ENCODE measurements around the gene CHAF1B. TPM values are rescaled to one million over a fixed set of nuclear protein-coding genes. Genes with fewer than 3 reads are reported as not detected.

Gene CHAF1B
- total RNA-seq, 2 donors from 2014 or later: 4.2 to 4.9 TPM

DNA sequence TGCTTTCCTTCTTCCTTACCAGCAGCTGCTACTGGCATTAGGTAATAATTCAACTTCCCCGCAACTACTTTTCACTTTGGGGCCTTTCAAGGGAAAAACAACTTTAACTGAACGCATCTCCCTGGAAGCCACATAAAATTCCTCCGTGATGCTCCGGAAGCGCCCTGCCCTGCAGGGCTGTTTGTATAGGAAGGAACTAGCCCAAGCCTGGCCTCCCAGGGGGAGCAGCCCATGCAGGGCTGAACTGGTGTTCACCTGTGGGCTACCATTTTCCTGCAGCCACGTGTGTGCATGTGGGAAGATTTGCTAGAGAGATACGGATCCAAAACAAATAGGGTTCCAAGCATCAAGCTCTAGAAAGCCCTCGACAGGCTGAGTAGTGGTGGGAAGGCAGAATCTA, 80.3 kb downstream of the CHAF1B start:
- 43% methylated on average over 8 of the region's 8 CpGs for WGBS
- intact Hi-C loops (cut with DNase I): no loop called here
- H3K4me3 ChIP-seq: no peak overlapping the region
- TF ChIP-seq POLR2A (IDR thresholded peaks at IDR 0.05): no peak
- TF ChIP-seq, protein P1, sequence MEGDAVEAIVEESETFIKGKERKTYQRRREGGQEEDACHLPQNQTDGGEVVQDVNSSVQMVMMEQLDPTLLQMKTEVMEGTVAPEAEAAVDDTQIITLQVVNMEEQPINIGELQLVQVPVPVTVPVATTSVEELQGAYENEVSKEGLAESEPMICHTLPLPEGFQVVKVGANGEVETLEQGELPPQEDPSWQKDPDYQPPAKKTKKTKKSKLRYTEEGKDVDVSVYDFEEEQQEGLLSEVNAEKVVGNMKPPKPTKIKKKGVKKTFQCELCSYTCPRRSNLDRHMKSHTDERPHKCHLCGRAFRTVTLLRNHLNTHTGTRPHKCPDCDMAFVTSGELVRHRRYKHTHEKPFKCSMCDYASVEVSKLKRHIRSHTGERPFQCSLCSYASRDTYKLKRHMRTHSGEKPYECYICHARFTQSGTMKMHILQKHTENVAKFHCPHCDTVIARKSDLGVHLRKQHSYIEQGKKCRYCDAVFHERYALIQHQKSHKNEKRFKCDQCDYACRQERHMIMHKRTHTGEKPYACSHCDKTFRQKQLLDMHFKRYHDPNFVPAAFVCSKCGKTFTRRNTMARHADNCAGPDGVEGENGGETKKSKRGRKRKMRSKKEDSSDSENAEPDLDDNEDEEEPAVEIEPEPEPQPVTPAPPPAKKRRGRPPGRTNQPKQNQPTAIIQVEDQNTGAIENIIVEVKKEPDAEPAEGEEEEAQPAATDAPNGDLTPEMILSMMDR (IDR thresholded peaks at IDR 0.05): no peak
- no peak for TF ChIP-seq POLR2AphosphoS5 (IDR thresholded peaks at IDR 0.05)
- H3K36me3 ChIP-seq: no peaks in the 10 kb centered on the region
- H3K27me3 ChIP-seq (replicated peaks; ENCODE audit: insufficient read depth): no peaks in the 10 kb centered on the region
- no peaks in the 10 kb centered on the region for H3K4me1 ChIP-seq (replicated peaks)
- H3K27ac ChIP-seq: no peak overlapping the region
- no peak for DNase-seq (ENCODE audit: low spot score)
- no peaks in the 10 kb centered on the region for H3K9me3 ChIP-seq

DNA sequence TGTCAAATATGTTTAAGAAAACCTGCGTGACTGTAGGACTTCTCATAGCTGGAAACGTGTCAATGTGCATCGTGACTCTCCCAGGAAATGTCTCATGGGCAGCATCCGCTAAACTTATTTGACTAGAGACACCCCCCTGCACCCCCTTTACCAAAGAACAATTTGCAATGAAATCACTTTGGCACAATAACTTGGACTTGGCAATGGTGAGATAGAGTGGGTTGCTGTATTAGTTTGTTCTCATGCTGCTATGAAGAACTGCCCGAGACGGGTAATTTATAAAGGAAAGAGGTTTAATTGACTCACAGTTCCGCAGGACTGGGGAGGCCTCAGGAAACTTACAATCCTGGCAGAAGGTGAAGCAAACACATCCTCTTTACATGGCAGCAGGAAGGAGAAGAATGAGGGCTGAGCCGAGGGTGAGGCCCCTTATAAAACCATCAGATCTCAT, 80.9 kb downstream of the CHAF1B start:
- Histone ChIP-seq H3K36me3 (no peaks in the 10 kb centered on the region), H3K4me3 (no peak overlapping the region), H3K4me1 (replicated peaks) (no peaks in the 10 kb centered on the region), H3K27me3 (replicated peaks; ENCODE audit: insufficient read depth) (no peaks in the 10 kb centered on the region), H3K27ac (no peak overlapping the region), H3K9me3 (no peaks in the 10 kb centered on the region)
- WGBS: 56% methylated on average over 8 of the region's 8 CpGs
- TF ChIP-seq POLR2A (IDR thresholded peaks at IDR 0.05) (no peak), POLR2AphosphoS5 (IDR thresholded peaks at IDR 0.05) (no peak)
- TF ChIP-seq, protein P1 (IDR thresholded peaks at IDR 0.05): no peak
- DNase-seq (ENCODE audit: low spot score): no peak
- intact Hi-C loops (cut with DNase I): no loop called here

Small RNA genes lying within 50 kb of the gene (small RNA-seq; reads per million reads assigned to genes)
- gene ATP5MFP1: 0 reads per million in 2 donors

Other genes with a start within 250 kb of the CHAF1B start
- gene DOP1B, start 228.6 kb upstream of the CHAF1B start, total RNA-seq: 10 to 100 TPM; 28.4 to 93.3 TPM
- 10 to 100 TPM; 34.8 to 42.0 TPM for gene MORC3, start 65.2 kb upstream of the CHAF1B start, total RNA-seq
- not detected for gene CLDN14, start 94.7 kb downstream of the CHAF1B start, total RNA-seq

All from prostate gland (tissue), 2 donors.